OCI-M2 (cell line): ENCODE measurements around the gene NCOR1.
"Not testable (repeated sequence)": the region's sequence is repeated elsewhere in the genome, so short reads cannot be mapped to it uniquely, and the experiment has no call there.

ENCODE experiments used
- DNase-seq: peaks from one replicate; lab custom pipeline; 2025; ENCODE audit not compliant: unreplicated experiment; lab: John Stamatoyannopoulos, UW

Gene NCOR1

DNA sequence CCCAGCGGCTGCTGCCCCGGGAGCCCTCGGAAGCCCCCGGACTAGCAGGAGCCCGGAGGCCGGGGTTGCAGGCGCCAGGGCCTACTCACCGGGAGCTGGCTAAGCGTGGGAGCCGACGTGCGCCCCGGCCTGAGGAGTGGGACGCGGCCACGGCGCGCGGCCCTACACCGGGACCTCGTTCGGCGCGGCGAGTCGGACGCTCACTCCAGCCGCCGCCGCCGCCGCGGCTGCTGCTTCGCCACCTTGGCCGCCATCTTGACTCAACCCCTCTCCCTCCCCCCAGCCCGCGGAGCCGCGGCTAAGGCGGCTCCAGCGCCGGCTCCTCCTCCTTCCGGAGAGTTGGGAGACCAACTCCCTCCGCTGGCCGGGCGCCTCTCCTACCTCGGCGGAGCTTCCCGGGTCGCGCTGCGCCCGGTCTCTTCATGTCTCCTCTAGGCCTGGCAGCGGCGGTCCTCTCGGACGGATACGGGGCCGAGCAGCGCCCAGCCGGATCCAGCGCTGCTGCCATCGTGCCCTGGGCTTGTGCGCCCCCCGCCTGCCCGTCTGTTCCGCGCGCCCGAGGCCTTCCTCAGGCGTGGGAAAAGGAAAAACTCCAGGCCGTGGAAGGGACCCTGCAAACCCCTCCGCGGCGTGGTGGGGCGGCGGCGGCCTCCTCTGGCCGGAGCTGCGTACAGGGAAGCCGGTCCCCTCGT is at the start of gene NCOR1:
NCOR1 (minus strand) TSS at position 262 of the 692 bp plus-strand sequence. CDS start 20,965 bp downstream, outside the sequence.
- DNase-seq: peak; percentile 53

DNA sequence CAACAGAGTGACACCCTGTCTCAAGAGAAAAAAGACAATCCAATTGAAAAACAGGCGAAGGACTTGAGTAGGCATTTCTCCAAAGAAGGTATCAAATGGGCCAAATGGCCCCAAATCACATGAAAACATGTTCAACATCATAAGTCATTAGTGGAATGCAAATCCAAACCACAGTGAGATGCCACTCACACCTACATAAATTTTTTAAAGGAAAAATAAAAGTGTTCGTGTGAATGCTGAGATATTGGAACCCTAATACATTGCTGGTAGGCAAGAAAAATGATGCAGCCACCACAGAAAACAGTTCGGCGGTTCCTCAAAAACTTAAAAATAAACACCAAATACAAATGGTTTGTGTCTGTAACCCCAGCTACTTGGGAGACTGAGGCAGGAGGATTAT is 46.9 kb upstream of the NCOR1 start:
- no peak for DNase-seq

- no peak for DNase-seq
Observed at GRCh38 chr17:16261049-16261448, 45.7 kb upstream of the NCOR1 start.

DNA sequence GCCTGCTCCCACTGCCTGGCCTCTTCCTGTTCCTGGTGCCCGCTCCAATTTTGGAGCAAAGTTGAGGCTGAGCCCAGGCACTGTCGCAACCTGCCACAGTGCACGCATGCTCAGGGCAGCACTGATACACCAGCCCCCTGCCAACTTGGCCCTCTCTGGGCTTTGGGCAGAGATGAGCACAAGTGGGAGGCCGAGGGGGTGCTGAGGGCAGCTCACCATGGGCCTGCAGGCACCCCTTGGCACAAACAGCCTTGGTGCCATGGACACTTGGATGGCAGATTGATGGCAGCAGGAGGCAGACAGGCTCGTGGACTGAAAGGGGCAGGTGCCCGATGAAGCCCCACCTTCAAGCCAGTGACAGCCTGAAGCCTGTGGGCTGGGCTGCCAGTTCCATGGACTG is 44.6 kb upstream of the NCOR1 start:
- DNase-seq: no peak

DNA sequence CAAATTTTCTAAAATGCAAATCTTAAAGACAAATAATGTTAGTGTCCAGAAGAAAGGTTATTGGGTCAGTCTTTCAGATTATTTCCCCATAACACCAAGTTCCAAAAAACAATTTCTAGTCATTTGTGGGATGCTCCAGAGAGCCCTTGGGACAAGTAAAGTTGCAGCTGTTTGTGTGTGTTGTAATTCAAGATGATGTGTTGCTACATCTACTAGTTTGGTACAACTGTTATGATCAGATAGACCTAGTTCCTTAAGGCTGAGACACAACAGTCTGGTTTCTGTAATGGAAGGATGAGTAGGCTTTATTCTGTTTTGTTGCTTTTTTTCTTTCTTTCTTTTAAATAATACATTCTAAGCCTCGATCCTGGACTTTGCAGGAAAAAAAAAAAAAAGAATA is 43.6 kb upstream of the NCOR1 start:
- DNase-seq: no peak

GRCh38 chr17:16255481-16255921 is 40.2 kb upstream of the NCOR1 start:
- DNase-seq: no peak

DNA sequence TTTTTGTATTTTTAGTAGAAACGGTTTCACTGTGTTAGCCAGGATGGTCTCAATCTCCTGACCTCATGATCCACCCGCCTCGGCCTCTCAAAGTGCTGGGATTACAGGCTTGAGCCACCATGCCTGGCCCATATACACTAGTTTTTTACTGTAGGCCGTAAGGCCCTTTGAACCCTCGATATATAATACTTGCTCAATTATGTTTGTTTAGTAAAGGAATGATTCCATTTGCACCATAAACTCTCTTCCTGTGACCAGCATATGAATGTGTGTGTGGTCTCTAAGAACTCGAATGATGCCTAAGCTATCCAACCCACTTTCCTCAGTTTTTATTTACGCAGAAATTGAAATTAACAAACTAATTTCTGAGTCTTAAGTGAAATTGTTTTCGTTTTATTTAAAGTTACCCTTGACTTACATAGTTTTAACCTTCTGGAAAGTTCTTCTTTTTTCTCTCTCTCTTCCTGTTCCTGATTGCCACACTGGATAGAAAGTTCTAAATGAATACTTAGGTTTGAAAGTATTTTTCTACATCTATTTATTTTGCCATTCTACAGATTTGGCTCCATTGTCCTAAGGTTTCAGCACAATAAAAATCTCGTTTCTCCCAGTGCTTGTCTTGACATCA is 39.6 kb upstream of the NCOR1 start:
- DNase-seq: no peak

DNA sequence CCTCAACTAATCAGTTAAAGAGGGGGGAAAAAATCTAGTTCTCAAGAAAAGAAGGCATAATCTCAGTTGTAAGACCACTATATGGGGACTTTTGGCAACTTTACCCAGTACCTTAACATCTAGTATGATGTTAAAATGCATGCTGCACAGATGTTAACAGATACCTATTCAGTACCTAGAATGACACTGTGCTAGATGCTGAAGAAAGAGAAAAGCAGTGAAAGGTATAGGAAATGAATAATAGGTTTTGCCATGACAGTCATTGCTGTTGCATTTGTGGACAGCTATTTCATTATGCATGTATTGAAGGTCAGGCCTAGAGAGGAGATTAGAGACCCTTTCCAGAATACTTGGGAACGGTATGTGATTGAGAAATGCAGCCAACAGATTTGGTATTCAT is 36.2 kb upstream of the NCOR1 start:
- no peak for DNase-seq

- DNase-seq: no peak
Observed at GRCh38 chr17:16251043-16251442, 35.7 kb upstream of the NCOR1 start.

DNA sequence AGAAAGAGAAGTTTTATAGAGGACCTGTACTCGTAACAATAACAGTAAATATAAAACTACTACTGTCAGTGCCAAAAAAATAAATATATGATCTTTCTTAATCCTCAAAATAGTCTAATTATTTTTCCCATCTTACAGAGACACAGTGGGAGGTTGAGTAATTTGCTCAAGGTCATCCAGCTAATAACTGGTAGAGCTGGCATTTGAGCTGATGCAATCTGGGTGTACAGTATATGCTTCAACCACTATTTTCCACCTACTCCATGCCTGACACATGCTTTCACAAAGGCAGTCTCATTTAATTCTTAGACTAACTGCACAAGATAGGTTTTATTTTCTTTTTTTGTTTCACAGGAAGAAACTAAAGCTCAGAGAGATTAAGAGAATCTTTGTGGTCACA is 35.3 kb upstream of the NCOR1 start:
- no peak for DNase-seq

GRCh38 chr17:16247586-16247984 is 32.3 kb upstream of the NCOR1 start:
- DNase-seq: no peak

DNA sequence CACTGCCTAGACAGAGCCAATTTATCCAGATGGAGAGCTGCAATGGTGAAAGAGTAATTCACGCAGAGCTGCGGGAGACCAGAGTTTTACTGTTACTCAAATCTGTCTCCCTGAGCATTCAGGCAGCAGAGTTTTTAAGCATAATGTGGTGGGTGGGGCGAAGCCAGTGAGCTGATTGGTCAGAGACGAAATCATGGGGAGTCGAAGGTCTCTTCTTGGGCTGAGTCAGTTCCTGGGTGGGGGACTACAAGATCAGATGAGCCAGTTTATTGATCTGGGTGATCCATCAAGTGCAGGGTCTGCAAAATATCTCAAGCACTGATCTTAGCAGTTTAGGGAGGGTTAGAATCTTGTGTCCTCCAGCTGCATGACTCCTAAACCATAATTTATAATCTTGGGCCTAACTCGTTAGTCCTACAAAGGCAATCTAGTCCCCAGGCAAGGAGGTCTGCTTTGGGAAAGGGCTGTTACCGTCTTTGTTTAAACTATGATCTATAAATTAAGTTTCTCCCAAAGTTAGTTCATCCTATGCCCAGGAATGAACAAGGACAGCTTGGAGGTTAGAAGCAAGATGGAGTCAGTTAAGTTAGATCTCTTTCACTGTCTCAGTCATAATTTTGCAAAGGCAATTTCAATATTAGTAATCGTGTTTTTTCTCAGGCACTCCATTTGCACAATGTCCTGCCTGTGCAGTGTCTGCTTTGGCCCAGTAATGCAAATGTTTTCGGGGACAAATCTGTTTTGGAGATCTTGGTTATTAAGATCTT is 28.6 kb upstream of the NCOR1 start:
- no peak for DNase-seq

DNA sequence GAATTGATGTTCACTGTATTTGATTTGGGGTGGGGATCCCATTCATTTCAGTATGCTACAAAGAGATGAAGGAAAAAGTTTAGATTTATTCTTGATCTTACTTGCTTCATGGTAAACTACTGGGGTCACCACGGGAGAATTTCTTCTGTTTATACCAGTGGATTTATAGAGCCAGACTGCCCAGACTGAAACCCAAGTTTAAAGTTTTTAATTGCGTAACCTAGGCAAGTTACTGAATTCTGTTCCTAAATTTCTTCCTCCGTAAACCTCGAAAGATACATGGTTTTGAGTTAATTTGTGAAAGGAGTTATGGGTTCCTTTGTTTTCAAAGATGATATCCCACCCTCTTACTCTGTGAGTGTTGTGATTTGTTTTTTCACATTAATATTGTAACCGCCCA is 28.1 kb upstream of the NCOR1 start:
- DNase-seq: no peak

DNA sequence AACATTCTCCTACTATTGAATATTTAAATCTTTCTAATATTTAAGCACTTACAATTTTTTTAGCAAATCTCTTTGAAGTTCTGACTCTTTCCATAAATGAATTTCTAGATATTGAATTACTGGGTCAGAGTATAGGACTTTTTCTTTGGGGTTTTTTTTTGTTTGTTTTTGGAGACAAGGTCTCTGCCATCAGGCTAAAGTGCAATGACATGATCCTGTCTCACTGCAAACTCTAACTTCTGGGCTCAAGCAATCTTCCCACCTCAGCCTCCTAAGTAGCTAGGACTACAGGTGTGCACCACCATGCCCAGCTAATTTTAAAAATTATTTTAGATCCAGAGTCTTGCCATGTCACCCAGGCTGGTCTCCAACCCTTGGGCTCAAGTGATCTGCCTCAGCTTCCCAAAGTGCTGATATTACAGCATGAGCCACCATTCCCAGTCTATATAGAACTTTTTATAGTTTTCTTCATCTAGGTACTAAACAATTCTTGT is 26.6 kb upstream of the NCOR1 start:
- no peak for DNase-seq

GRCh38 chr17:16239931-16240330 is 24.6 kb upstream of the NCOR1 start:
- no peak for DNase-seq

GRCh38 chr17:16232391-16232790 is 17.1 kb upstream of the NCOR1 start:
- no peak for DNase-seq

DNA sequence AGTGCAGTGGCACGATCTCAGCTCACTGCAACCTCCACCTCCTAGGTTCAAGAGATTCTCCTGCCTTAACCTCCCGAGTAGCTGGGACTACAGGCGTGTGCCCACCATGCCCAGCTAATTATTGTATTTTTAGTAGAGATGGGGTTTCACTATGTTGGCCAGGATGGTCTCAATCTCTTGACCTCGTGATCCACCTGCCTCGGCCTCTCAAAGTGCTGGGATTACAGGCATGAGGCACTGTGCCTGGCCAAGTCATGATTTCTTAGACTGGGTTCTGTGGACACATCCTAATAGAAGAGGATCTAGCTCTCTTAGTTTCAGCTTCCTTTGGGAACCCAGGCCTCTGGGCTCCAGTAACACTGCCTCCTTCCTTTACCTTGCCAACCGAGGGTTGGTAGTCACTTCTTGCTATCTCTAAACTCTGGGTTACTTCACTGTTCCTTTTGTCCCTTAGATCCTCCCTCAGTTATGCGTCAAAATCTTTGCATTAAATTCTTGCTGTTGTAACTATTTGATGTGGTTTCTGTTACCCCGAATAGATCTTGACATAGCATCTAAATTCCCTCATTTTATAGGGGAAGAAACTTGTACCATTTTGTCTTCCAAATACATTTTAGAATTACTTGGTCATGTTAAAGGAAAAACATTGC is 14.7 kb upstream of the NCOR1 start:
- DNase-seq: not testable (repeated sequence)

DNA sequence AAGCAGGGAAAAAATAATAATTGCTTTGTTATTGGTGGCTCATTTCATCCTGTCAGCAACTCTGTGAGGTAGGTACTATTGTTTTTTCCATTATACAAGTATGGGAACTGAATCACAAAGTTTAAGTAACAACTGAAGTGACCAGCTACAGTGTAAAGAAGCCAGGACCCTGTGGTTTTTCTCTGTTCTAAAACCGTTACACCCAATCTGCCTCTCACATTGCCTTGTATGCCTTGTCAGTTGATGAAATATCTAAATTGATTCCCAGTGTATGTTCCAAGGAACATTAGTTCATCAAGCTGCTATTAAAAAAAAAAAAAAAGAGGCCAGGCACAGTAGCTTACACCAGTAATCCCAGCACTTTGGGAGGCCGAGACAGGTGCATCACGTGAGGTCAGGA is 7.1 kb upstream of the NCOR1 start:
- no peak for DNase-seq

DNA sequence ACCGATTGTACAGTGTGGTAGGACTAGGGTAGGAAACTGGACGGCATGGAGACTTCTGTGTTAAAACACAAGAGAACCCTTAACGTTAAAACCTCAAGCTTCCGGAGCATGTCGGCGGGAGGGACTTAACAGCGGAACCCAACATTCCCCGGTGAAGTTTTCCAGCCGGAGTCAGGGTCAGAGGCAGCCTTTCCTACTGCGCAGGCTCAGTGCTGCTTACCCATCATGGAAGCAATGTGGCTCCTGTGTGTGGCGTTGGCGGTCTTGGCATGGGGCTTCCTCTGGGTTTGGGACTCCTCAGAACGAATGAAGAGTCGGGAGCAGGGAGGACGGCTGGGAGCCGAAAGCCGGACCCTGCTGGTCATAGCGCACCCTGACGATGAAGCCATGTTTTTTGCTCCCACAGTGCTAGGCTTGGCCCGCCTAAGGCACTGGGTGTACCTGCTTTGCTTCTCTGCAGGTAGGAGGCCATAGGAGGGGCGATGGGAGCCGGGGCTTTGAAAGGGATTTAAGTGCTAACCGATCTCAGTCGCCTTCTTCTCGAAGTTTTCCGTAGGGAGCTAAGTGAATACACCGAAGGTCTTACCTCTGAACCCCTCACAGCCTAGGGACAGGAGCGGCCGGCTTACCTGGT is 1.8 kb upstream of the NCOR1 start, which contains the start of gene PIGL:
PIGL (plus strand) TSS at position 209 of the 634 bp plus-strand sequence; CDS start at position 226, 17 bp downstream.
- peak; percentile 57 for DNase-seq

- not testable (repeated sequence) for DNase-seq
Observed at GRCh38 chr17:16216341-16217001, 1.1 kb upstream of the NCOR1 start.
